Type B pancreatic cell (in vitro differentiated cells): ENCODE data around the gene UGT2B17. TPM values are rescaled to one million over a fixed set of nuclear protein-coding genes. Genes with fewer than 3 reads are reported as not detected.

ENCODE experiments used
- DNase-seq: peaks from one replicate; pipeline ENCODE4 v3.0.0; 2021; ENCODE audit warnings: mixed read lengths; ENCODE audit not compliant: unreplicated experiment; ENCODE audit errors: extremely low spot score
- H3K27ac Mint-ChIP-seq: 2 replicates; pipeline ENCODE4 v1.8.0; 2021; ENCODE audit warnings: mild to moderate bottlenecking, mixed read lengths
- H3K27me3 Mint-ChIP-seq: 2 replicates; pipeline ENCODE4 v1.8.0; 2021; ENCODE audit warnings: mixed read lengths
- H3K36me3 Mint-ChIP-seq: 2 replicates; pipeline ENCODE4 v1.8.0; 2021; ENCODE audit warnings: mixed read lengths
- H3K4me1 Mint-ChIP-seq: one replicate; pipeline ENCODE4 v1.8.0; 2021; ENCODE audit warnings: mixed read lengths; ENCODE audit not compliant: unreplicated experiment
- H3K4me3 Mint-ChIP-seq: 2 replicates; pipeline ENCODE4 v1.8.0; 2021; ENCODE audit warnings: mild to moderate bottlenecking, mixed read lengths
- H3K9me3 Mint-ChIP-seq: 2 replicates; pipeline ENCODE4 v1.8.0; 2021; ENCODE audit warnings: mixed read lengths
- total RNA-seq: library from RNA; stranded (reverse); gene quantifications from 2 replicates; pipeline ENCODE4 v1.2.1, GENCODE V29; 2021; ENCODE audit warnings: low replicate concordance
- TF ChIP-seq, protein P1 (sequence below): fragments of 200-600 bp; sonication (generic); conservative IDR thresholded peaks from 2 replicates; pipeline ENCODE4 v1.5.0; 2021; ENCODE audit warnings: antibody characterized with exemption, mild to moderate bottlenecking

UGT2B17 gene
- total RNA-seq, 1 donor from 2014 or later = 0.31 TPM

DNA sequence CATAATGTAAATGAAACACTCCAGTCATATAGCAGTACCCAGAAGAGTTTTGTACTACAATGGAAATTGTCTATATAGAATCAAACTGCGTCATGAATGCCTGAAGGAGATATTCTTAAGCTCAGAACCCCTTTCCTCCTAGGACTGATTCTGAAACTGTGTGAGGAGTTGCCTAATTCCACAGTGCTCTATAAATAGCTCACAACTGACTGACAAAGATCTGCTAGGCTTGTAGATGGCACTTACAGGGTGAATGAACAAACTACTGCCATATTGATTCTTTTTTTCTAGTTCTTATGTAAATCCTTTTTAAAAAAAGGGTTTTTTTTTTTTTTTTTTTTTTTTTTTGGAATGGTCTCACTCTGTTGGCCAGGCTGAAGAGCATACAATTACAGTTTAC is 30.1 kb upstream of the UGT2B17 start:
- Mint-ChIP-seq H3K27me3 (no peaks in the 10 kb centered on the region), H3K4me3 (no peak overlapping the region), H3K27ac (no peak overlapping the region), H3K9me3 (no peaks in the 10 kb centered on the region), H3K4me1 (no peaks in the 10 kb centered on the region), H3K36me3 (no peaks in the 10 kb centered on the region)
- TF ChIP-seq, protein P1, sequence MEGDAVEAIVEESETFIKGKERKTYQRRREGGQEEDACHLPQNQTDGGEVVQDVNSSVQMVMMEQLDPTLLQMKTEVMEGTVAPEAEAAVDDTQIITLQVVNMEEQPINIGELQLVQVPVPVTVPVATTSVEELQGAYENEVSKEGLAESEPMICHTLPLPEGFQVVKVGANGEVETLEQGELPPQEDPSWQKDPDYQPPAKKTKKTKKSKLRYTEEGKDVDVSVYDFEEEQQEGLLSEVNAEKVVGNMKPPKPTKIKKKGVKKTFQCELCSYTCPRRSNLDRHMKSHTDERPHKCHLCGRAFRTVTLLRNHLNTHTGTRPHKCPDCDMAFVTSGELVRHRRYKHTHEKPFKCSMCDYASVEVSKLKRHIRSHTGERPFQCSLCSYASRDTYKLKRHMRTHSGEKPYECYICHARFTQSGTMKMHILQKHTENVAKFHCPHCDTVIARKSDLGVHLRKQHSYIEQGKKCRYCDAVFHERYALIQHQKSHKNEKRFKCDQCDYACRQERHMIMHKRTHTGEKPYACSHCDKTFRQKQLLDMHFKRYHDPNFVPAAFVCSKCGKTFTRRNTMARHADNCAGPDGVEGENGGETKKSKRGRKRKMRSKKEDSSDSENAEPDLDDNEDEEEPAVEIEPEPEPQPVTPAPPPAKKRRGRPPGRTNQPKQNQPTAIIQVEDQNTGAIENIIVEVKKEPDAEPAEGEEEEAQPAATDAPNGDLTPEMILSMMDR = no peak
- DNase-seq = no peak

DNA sequence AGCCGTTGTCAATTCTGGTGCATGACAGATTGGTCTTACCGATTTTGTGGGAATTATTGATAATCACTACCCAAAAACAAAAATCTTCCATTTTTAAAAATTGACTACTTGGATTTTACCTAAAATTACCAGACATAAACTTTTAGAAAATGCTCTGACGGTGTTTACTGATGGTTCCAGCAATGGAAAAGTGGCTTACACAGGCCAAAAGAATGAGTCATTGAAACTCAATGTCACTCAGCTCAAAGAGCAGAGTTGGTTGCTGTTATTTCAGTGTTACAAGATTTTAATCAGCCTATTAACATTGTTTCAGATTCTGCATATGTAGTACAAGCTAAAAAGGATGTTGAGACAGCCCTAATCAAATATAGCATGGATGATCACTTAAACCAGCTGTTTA is 23.0 kb upstream of the UGT2B17 start:
- Mint-ChIP-seq H3K4me1 (no peaks in the 10 kb centered on the region), H3K27me3 (no peaks in the 10 kb centered on the region), H3K36me3 (no peaks in the 10 kb centered on the region), H3K9me3 (no peaks in the 10 kb centered on the region), H3K4me3 (no peak overlapping the region), H3K27ac (no peak overlapping the region)
- TF ChIP-seq, protein P1 = no peak
- DNase-seq = no peak

DNA sequence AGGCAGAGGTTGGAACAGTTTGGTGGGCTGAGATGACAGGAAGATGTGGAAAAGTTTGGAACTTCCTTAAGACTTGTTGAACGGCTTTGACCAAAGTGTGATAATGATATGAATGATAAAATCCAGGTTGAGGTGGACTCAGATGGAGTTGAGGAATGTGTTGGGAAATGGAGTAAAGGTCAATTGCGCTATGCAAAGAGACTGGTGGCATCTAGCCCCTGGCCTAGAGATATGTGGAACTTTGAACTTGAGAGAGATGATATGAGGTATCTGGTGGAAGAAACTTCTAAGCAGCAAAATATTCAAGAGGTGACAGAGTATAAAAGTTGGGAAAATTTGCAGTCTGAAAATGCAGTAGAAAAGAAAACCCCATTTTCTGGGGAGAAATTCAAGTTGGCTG is 21.4 kb upstream of the UGT2B17 start:
- Mint-ChIP-seq H3K27me3 (no peaks in the 10 kb centered on the region), H3K36me3 (no peaks in the 10 kb centered on the region), H3K27ac (no peak overlapping the region), H3K4me3 (no peak overlapping the region), H3K9me3 (no peaks in the 10 kb centered on the region), H3K4me1 (no peaks in the 10 kb centered on the region)
- no peak for DNase-seq
- TF ChIP-seq, protein P1 = no peak

DNA sequence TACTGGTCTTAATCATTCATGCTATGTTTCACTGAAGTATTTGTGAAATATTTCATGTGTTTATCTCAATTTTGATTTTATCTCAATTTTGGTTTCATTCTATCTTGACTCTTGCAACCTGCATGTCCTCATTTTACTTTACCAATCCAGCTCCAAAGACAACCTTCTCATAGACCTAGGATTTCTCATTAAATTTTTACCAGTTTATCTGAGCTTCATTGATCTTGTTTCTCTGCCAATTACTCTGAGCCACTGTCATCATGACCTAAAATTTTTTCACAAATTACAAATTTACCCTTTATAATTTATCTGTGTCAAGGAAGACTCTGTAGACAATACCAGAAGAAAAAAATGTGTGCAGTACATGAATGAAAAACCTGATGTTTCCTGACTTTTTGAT is 18.6 kb upstream of the UGT2B17 start:
- H3K27ac Mint-ChIP-seq = no peak overlapping the region
- DNase-seq = no peak
- no peaks in the 10 kb centered on the region for H3K27me3 Mint-ChIP-seq
- H3K4me3 Mint-ChIP-seq = no peak overlapping the region
- no peaks in the 10 kb centered on the region for H3K9me3 Mint-ChIP-seq
- TF ChIP-seq, protein P1 = no peak
- H3K36me3 Mint-ChIP-seq = no peaks in the 10 kb centered on the region
- no peaks in the 10 kb centered on the region for H3K4me1 Mint-ChIP-seq

DNA sequence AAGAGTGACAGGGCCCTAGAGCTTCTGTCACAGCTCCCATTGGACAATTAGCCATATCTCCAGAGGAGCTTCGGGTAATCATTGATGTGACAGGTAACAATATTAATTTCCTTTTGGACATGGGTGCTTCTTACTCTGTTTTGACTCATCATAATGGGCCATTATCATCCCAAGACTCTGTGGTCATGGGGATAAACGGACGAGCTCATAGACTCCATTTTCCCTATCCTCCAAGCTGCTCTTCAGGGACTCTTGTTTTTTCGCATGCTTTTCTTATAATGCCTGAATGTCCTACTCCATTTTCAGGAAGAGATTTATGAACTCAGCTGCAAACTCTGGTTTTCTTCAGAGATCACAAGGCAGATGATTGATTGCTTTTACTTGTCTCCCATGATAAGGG is 17.0 kb upstream of the UGT2B17 start:
- Mint-ChIP-seq H3K4me3 (no peak overlapping the region), H3K9me3 (no peaks in the 10 kb centered on the region), H3K36me3 (no peaks in the 10 kb centered on the region), H3K27me3 (no peaks in the 10 kb centered on the region), H3K27ac (no peak overlapping the region), H3K4me1 (no peaks in the 10 kb centered on the region)
- DNase-seq = no peak
- TF ChIP-seq, protein P1 = no peak

DNA sequence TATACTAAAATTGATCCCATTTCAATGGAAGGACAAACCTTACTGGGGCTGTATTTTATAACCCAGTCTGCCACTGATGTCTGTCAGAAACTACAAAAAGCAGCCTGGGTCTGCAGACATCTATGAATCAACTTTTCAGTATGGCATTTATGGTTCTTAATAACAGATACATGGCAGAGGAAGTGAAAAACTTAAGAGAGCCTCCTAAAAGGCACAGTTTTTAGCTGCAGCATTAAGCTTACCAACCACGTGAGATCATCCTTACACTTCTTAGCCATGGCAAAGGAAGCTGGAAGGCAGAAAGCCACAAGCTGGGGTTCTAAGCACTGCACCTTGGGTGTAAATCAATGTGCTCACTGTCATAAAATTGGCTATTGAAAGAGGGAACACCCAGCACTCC is 16.6 kb upstream of the UGT2B17 start:
- Mint-ChIP-seq H3K4me3 (no peak overlapping the region), H3K9me3 (no peaks in the 10 kb centered on the region), H3K36me3 (no peaks in the 10 kb centered on the region), H3K27ac (no peak overlapping the region), H3K4me1 (no peaks in the 10 kb centered on the region), H3K27me3 (no peaks in the 10 kb centered on the region)
- no peak for DNase-seq
- TF ChIP-seq, protein P1 = no peak
